GM19025 (cell line): ENCODE measurements around the gene ANKFY1.
"Not testable (repeated sequence)": the region's sequence is repeated elsewhere in the genome, so short reads cannot be mapped to it uniquely, and the experiment has no call there.

Source experiments
- ATAC-seq: cut with Tn5 transposase; IDR thresholded peaks from one replicate; pipeline ENCODE4 v1.9.1; 2021; ENCODE audit warnings: mild to moderate bottlenecking, low read depth, moderate library complexity; ENCODE audit not compliant: unreplicated experiment

Gene ANKFY1

DNA sequence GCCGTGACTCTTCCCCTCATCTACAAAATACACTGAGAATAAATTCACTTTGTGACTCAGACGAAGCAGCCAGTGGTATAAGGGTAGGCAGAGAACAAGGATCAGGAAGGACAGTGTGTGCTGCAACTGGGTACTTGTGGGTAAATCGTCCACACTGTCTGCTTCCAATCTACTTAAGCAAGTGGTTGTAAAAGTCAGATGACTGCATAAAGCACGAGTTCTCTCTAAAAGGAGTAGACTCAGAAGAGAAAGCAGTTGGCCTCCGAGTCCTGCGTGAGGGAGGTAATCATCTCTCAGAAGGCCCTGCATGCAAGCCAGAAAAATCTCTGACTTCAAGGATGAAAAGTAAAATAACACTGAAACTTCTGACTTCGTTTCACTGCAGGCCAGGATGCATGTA is 43.1 kb downstream of the ANKFY1 start:
- ATAC-seq = no peak

DNA sequence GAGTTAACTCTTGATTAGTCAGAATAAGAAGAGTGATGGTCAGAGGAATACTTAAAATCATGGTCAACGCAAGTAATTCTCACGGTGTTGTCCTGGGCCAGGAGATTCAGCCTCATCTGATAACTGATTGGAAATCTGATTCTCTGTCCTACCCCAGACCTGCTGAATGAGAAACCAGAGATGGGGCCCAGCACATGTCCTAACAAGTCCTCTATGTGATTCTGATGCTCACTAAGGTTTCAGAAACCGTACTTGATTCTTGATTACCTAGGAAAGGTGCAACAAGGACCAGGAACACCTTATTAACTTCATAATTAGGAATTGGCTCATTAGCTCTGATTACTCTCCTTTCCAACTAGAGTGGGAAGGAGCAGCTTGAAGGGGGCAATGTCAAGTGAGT is 44.5 kb downstream of the ANKFY1 start:
- ATAC-seq = no peak

GRCh38 chr17:4215882-4216570 is 47.8 kb downstream of the ANKFY1 start:
- no peak for ATAC-seq

- no peak for ATAC-seq
These were observed 49.6 kb downstream of the ANKFY1 start for GRCh38 chr17:4214157-4214556.

- ATAC-seq = no peak
These were observed 54.2 kb downstream of the ANKFY1 start for GRCh38 chr17:4209611-4210010.

GRCh38 chr17:4208238-4208637 is 55.5 kb downstream of the ANKFY1 start:
- no peak for ATAC-seq

DNA sequence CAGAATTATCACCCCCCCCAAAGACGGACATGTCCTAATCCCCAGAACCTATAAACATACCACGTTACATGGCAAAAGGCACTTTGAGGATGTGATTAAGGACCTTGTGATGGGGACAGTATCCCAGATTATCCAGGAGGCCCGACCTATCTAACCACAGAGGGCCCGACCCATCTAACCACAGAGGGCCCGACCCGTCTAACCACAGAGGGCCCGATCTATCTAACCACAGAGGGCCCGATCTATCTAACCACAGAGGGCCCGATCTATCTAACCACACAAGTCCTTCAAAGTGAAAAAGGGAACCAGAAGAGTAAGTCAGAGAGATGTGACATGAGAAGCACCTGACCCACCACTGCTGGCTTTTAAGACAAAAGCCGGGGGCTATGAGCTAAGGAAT is 56.8 kb downstream of the ANKFY1 start:
- ATAC-seq = no peak

GRCh38 chr17:4205917-4206316 is 57.9 kb downstream of the ANKFY1 start:
- ATAC-seq = no peak

DNA sequence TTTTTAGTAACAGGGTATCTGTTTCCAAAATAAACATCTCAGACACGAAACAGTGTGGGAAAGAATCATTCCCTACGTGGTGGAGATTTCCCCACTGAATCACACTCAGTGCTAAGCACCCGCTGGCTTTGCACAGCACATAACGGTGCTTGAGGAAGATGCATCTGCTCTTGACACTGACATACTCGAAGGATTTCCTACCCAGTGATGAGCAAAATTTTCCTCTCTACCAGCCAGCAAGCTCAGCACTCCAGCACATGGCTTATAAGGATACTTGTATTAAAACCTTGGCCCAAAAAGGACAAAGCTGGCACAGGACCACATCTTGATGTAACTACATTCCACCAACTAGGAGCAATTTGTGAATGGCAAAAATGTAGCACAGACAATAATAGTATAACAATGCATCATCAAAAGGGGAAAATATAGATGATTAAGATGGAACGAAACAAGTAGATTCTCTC is 59.0 kb downstream of the ANKFY1 start:
- no peak for ATAC-seq

DNA sequence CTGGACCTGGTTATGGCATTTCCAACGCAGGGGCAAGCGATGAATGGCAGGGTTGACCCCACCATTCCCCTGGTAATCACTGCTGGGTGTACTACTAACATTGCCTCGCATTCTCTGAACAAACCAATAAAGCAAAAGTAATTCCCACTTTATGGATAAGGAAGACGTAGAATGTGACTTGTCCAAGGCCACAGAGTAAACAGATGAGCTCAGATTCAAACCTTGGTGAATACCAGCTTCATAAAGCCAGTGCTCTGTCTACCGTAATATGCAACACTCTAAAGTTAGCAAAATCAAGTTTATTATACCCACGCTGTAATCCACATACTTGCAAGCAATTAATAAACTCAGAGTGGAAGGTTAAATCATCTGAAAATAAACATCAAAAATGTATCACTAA is 59.6 kb downstream of the ANKFY1 start:
- ATAC-seq = no peak

DNA sequence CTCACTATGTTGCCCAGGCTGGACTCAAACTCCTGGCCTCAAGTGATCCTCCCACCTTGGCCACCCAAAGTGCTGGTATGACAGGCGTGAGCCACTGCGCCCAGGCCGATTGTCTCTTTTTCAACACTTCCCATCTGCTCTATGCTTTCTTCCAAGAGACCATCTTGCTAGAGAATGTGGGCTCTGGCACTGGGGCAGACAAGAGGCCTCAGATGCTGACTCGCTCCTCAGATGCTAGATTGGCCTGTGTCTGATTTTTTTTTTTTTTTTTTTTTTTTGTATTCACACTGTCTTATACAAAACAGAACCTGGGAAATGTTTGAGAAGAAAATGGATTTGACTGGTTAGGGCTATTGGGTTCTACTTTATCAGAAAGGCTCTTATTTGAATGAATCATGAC is 62.6 kb downstream of the ANKFY1 start:
- ATAC-seq = no peak

DNA sequence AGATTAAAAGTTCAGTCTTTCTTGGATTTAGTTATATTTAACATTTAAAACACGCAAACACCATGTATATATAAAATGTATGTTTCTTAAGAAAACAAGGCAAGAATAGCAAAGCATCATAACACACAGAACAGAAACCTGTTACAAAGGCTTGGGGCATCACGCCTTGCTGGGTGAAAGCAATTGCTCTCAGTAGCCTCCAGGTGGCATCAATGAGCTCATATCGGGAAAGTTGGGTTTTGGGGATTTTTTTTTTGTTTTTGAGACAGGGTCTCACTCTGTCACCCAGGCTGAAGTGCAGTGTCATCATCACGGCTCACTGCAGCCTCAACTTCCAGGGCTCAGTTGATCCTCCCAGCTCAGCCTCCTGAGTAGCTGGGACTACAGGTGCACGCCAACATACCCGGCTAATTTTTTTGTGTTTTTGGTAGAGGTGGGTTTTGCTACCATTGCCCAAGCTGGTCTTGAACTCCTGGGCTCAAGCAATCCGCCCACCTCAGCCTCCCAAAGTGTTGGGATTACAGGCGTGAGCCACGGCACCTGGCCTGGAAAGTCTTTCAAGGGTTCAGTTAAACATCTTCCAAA is 63.9 kb downstream of the ANKFY1 start:
- no peak for ATAC-seq

- no peak for ATAC-seq
These were observed 64.8 kb downstream of the ANKFY1 start for GRCh38 chr17:4198995-4199394.

- ATAC-seq = no peak
These were observed 68.5 kb downstream of the ANKFY1 start for GRCh38 chr17:4195306-4195705.

DNA sequence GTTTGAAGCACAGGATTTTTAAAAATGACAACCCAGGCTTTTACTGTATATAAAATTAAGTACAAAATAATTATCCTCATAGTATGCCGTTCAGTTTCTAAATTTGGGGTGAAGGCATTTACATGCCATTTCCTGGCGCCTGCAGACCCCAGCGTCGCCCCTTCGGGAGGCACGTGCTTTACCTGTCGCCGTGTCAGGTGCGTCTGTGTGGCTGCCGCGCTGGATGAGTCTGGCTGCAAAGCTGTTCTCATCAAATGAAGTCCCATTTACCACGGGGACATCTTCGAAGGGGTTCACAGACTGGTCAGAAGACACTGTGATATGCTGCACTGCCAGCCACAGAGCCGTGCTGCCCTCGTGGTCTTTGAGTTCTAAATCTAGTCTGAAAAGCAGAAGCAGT is 69.0 kb downstream of the ANKFY1 start:
- ATAC-seq = no peak

- ATAC-seq = not testable (repeated sequence)
These were observed 73.0 kb downstream of the ANKFY1 start for GRCh38 chr17:4190791-4191190.

DNA sequence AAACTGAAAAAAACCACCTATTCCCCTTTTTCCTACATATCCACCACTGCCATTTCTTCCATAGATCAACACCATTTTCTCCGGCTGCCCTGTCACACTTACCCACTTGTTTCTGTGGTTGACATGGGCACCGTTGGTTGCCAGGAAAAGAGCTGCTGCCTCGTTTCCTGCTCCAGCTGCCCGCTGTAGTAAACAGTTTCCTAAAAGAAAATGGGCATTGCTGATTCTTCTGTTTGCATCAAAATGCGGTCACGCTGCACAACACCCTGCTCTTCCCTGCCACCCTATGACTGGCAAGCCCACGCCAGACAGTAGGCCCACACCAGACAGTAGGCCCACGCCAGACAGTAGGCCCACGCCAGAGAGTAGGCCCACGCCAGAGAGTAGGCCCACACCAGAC is 74.5 kb downstream of the ANKFY1 start:
- ATAC-seq = no peak

GRCh38 chr17:4188076-4188475 is 75.7 kb downstream of the ANKFY1 start:
- no peak for ATAC-seq

DNA sequence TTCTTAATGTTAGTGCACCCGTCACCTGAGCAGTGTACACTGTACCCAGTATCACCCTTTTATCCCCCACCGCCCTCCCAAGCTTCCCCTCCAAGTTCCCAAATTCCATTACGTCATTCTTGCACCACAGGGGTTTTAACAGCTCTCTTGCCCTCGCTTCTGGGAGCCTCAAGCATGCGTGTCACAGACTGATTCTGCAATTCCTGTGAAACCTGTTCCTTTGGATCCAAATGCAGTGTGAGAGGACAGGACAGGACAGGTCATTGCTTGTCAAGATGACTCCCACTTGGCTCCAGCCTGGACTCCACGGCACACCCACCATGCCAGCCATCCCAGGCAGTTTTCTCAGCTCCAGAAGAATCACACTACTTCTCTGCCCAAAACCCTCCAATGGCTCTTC is 76.7 kb downstream of the ANKFY1 start:
- ATAC-seq = no peak

GRCh38 chr17:4186357-4186881 is 77.4 kb downstream of the ANKFY1 start:
- ATAC-seq = no peak

GRCh38 chr17:4185656-4186055 is 78.1 kb downstream of the ANKFY1 start:
- ATAC-seq = no peak

DNA sequence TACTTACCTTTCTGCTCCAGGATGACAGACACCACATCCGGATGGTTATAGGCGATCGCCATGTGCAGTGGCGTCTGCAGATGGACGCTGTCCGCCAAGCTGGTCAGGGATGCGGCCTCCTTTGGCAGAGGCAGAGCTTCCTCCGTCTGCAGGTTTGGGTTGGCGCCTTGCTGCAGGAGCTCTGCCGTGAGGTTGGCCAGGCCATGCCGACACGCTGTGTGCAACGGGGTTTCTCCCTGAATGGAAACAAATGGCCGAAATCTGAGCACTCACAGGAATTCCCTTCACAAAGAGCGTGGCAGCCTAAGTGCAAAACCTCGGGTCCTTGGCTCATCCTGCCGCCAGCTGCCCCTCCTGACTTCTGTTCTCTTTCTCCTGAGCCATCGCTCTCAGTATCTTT is 79.0 kb downstream of the ANKFY1 start:
- no peak for ATAC-seq
